Caki2 (cell line): ENCODE data around the gene CD247. TPM values are rescaled to one million over a fixed set of nuclear protein-coding genes. Genes with fewer than 3 reads are reported as not detected.

ENCODE experiments used
- DNase-seq: peaks from one replicate; pipeline ENCODE4 v3.0.0-alpha.2; 2015; ENCODE audit warnings: low read depth
- in situ Hi-C: cut with HindIII; loops from 2 replicates; pipeline ENCODE4 v1.10.0; 2016; ENCODE audit warnings: low sequenced_read_pairs, low pct_unique_long_range_greater_than_20kb, mixed read lengths
- total RNA-seq: library from RNA; depleted of rRNA; stranded (reverse); fragments of >200 nt; shearing (Covaris generic); gene quantifications from 2 replicates; pipeline ENCODE4 v1.2.3, GENCODE V29; 2014; ENCODE audit warnings: low replicate concordance

The CD247 gene
- total RNA-seq, 1 experiment from 2014 or later: not detected

DNA sequence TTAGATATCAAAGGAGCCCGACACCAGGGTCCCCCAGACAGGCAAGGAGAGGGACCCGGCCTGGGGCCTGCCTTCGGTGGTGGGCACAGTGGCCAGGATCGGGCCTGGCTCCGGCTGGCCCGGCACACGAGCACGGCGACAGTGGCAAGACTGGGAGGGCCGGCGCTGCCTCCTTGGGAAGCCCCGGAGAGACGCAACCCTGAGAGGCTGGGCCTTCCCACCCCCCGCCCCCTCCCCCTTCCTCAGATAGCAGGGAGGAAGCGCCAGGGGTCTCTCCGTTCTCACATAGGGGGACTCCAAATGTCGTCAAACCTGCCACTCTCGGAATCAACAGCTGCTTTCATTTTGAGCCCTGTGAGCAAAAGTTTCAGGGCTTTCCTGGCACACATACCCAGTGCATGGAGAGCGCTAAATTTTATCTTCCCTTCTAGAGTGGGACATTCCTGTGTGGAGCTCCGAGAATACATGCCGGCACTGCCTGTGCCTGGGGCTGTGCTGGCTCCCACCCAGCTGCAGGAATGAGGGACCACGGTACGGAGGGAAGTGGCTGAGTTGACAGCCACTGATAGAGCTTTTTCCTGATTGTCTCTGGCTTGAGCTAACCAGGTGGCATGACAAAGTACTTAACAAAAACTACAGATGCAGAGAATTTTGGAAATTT lies 62.4 kb downstream of the CD247 start:
- in situ Hi-C loops: no loop called here
- DNase-seq: no peak

GRCh38 chr1:167454894-167455785 lies 63.2 kb downstream of the CD247 start:
- in situ Hi-C loops: no loop called here

GRCh38 chr1:167454304-167454893 lies 63.9 kb downstream of the CD247 start:
- in situ Hi-C loops: no loop called here
- DNase-seq: no peak

More at GRCh38 chr1:167454894-167455785, 63.2 kb downstream of the CD247 start:
- peak; percentile 59 for DNase-seq

GRCh38 chr1:167453123-167453522 lies 65.2 kb downstream of the CD247 start:
- DNase-seq: no peak
- in situ Hi-C loops: no loop called here

DNA sequence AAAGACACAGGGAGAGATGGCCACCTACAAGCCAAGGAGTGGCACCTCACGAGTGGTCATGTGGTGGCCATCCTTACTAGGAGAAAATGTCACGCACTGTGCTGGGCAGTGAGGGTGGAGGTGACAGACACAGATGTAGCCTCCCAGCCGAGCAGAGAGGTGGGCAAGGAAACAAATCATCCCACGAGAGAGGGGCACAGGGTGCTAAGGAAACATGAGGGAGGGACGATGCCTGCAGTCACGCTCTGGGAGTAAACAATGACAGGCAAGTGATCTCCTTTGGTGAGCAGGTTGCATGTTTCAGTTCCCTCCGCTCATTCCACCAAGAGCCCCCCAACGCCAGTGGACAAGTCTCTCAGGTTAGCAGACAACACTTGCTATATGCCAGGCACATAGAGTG lies 65.8 kb downstream of the CD247 start:
- in situ Hi-C loops: no loop called here
- DNase-seq: no peak

DNA sequence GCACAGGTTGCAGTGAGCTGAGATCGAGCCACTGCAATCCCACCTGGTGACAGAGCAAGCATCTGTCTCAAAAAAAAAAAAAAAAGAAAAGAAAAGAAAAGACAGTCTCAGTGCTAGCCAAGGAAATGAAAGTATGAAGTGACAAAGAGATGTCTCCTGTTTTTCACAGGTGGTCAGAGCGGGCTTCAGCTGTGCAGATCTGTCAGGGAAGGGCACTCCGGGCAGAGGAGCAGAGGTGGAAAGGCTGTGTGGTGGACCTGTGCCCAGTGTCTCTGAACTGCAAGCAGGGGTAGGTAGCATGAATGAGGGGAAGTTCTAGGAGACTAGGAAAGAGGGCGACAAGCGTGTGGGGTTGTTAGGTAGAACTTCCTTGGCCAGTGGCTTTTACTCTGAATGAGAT lies 67.5 kb downstream of the CD247 start:
- DNase-seq: no peak
- in situ Hi-C loops: no loop called here

GRCh38 chr1:167447521-167448136 lies 70.7 kb downstream of the CD247 start:
- in situ Hi-C loops: no loop called here
- DNase-seq: peak; percentile 54

GRCh38 chr1:167446966-167447365 lies 71.4 kb downstream of the CD247 start:
- in situ Hi-C loops: no loop called here
- DNase-seq: no peak

GRCh38 chr1:167443757-167444156 lies 74.6 kb downstream of the CD247 start:
- in situ Hi-C loops: no loop called here
- DNase-seq: no peak

GRCh38 chr1:167442854-167443565 lies 75.3 kb downstream of the CD247 start:
- in situ Hi-C loops: no loop called here
- no peak for DNase-seq

DNA sequence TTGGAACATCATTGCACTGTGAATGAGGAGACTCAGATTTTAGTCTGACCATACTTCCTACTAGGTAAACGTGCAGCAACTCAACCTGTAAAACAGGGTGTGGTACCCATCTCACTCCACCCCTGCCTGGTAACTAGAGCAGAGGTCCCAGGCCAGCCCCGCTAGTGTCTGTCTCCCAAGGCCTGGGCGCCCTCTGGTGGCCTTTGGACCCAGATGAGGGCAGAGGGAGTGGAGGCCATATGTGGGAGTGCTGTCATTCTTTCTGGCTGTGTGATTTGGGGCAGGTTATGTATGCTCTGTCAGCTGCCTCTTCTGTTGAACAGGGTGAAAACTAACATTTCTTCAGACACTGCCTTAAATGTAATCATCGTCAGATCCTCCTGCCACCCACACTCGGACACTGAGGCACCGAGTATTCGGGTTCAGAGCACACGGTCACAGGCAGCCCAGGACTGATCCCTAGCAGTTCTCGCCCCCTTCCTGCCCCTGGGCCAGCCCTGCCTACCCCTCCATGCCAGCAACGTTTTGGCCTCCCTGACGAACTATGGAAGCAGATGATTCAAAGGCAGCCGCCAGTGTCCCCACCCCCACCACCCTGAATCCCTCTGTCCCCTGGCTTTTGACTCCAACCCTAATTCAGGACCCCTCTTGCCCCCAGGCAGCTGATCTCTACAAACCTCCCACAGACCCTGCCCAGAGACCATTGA lies 76.0 kb downstream of the CD247 start:
- peak; percentile 67 for DNase-seq
- in situ Hi-C loops: no loop called here

DNA sequence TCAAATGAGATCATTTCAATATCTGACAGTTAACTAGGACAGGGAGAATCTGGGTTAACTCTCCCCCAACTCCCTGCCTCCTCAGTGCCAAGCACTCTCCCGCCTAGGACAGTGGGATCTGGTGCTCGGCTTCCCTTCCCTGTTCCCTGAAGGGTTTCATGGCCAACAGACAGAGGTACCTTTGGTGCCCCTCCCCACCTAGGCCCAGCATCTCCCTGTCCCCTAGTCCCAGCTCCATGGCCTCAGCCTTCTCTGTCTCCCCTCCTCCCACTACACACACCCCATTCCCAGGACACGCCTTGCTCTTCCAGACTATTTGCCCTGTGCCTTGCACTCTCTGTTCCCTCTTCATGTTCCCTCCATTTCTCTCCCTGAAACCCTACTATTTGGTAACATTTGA lies 77.1 kb downstream of the CD247 start:
- no peak for DNase-seq
- in situ Hi-C loops: no loop called here

DNA sequence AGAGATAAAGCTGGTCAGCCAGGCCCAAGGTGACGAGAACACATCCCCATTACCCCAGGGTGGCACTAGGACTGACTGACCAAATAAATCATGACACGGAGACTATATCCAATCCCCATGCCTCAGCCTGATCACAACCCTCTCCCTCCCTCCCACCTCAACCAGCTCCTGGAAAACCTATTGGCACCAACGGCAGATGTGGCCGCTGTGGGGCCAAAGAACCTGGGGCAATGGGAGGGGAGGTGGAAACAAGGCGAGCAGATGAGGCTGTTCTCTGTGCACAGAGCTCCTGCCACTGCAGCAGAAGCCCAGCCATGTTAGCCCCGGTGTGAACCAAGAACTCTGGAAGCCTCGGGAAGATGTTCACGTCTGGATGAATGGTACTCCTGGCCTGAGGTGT lies 77.6 kb downstream of the CD247 start:
- in situ Hi-C loops: no loop called here

GRCh38 chr1:167440345-167440744 lies 78.0 kb downstream of the CD247 start:
- in situ Hi-C loops: no loop called here
- no peak for DNase-seq

More for the DNA sequence above, 77.6 kb downstream of the CD247 start:
- DNase-seq: no peak

- in situ Hi-C loops: no loop called here
- no peak for DNase-seq
These were observed 78.9 kb downstream of the CD247 start for GRCh38 chr1:167439301-167439988.

DNA sequence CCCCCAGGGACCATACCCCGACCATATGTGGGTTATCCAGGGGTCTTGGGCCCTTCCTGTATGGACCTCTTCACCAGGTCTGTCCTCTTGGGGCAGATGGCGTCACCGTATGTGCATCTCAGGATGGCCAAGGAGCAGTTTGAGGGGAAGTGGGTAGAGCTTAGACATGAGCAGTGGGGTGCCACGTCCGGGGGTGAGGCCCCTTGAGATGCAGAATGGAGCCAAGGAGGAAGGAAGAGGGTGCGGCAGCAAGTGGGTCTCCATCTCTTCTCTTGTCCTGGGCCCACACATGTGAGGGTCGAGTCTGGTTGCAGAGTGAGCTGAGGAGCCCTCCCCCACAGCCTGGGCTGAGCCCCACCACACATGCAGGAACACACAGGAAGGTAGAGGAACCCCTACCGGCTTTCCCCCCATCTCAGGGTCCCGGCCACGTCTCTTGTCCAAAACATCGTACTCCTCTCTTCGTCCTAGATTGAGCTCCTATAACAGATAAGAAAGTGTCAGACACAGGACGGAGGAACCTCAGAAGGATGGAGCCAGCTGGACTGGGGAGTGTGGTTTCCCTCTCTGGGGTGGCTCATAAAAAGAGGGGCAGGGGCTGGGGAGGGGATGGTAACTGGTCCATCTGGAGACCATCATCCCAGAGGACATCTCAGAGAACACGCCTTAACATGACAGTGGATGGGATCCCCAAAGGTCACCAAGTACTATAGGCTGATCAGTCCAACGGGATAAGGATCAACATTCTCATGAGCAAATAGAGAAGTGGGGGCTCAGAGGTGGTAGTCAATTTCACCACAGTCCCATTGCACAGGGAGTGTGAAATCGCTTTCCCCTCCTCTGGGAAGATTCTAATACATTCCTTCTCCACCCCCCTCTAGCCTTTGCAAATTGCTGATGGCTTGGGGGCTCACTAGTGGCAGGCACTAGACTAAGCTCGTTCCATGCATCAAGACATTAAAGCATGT lies 79.9 kb downstream of the CD247 start:
- in situ Hi-C loops: no loop called here
- DNase-seq: no peak
